ENCODE measurements around the gene KCNG2.
A peak's percentile ranks its signal among the peaks of the same experiment; 100 is the strongest.

Gene KCNG2

GRCh38 chr18:79823120-79823519 is 25.4 kb downstream of the KCNG2 start:
- DNase-seq: peak in 1 of 2 experiments; percentile 5

GRCh38 chr18:79825913-79826312 is 28.2 kb downstream of the KCNG2 start:
- DNase-seq: no peak

DNA sequence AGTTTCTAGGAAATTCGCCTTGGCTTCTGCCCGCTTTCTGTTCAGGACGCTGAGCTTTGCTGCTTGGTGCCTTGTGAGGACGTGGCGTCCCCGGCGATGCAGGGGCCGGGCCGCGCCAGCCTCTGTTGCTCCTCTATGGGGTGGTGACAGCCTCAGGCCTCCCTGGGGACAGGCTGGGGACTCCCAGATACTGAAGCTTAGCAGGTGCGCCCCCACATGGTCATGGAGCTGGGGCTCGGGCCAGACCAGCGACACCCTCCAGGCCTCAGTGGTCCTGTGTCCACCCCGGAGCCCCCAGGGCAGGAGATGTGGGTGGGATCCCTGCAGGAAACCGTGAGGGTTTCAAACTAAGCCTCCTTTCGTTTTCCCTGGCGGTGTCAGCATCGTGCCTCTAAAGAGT is 29.2 kb downstream of the KCNG2 start:
- DNase-seq: peak in 1 of 2 experiments; percentile 15

DNA sequence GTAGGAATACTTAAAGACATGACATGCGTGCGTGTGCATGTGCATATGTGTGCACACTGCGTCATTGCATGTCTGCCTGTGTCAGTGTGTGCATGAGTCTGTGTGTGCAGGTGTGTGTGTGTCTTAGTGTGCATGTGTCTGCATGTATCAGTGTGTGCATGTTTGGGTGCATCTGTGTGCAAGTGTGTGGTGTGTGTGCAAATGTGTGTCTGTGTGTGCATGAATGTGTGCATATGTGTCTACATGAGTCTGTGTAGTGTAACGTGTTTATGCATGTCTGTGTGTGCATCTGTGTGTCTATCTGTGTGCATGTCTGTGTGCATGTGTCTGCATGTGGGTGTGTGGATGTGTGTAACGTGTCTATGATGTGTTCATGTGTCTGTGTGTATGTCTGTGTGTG is 30.5 kb downstream of the KCNG2 start:
- DNase-seq: peak in 1 of 2 experiments; percentile 1

DNA sequence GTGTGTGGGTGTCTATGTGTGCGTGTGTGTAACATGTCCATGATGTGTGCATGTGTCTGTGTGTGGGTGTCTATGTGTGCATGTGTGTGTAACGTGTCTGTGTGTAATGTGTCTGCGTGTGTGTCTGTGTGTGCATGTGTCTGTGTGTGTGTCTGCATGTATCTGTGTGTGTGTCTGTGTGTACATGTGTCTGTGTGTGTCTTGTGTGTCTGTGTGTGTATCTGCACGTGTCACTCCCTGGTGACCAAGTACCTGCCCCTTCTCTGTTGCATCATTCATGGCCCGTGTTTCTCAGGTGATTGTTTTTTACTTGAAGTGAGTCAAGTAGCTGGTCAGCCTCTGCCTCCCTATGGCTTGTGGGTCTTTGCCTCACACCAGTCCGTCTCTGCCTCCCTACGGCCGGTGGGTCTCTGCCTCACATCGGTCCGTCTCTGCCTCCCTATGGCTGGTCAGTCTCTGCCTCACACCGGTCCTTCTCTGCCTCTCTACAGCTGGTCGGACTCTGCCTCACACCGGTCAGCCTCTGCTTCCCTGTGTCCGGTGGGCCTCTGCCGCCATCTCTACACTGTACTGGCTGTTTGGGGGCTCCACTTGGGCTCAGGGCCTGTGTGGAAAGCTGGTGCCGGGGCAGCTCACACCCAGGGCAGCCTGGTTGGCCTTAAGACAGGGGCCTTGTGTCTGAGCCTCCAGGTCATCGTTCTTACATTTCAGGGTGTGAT is 31.6 kb downstream of the KCNG2 start:
- DNase-seq: no peak

GRCh38 chr18:79832169-79832568 is 34.4 kb downstream of the KCNG2 start:
- no peak for DNase-seq

DNA sequence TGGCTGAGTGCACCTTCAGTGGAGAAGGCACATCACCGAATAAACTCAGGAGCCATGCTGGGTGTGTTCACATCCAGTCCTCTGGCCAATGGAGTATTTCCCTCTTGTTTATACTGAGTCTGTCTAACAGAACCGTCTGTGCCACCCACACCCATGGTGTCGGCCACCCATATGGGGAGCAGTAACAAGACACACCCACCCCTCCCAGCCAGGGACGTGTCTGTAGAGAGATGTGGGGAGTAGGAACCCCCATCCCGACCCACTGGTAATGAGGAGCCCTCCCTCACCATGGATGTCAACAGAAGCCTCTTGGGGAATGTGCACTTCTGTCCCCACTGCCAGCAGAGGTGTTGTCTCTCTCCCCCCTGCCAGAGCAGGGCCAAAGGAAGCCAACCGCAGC is 37.1 kb downstream of the KCNG2 start:
- no peak for DNase-seq

GRCh38 chr18:79841936-79842335 is 44.2 kb downstream of the KCNG2 start:
- peak in 1 of 2 experiments; percentile 3 for DNase-seq

DNA sequence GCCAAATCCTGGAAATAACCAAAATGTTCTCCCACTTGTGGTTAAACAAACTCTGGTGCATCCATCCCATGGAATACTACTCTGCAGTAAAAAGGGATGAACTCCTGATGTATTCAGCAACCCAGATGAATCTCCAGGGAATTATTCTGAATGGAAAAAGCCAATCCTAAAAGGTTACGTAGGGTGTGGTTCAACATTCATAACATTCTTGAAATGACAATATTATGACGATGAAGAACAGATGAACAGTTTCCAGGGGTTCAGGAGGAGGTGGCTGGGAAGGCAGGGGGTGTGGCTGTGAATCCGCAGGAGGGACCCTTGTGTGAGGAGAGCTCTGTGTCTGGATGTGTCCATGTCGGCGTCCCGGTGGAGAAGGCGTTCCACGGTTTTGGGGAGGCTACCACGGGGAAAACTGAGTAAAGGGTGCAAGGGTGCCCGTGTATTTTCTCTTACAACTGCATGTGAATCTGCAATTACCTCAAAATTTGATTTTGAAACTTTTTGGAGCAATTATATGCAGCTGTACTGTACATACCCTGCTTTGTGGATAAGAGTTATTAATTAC is 47.3 kb downstream of the KCNG2 start:
- DNase-seq: no peak

DNA sequence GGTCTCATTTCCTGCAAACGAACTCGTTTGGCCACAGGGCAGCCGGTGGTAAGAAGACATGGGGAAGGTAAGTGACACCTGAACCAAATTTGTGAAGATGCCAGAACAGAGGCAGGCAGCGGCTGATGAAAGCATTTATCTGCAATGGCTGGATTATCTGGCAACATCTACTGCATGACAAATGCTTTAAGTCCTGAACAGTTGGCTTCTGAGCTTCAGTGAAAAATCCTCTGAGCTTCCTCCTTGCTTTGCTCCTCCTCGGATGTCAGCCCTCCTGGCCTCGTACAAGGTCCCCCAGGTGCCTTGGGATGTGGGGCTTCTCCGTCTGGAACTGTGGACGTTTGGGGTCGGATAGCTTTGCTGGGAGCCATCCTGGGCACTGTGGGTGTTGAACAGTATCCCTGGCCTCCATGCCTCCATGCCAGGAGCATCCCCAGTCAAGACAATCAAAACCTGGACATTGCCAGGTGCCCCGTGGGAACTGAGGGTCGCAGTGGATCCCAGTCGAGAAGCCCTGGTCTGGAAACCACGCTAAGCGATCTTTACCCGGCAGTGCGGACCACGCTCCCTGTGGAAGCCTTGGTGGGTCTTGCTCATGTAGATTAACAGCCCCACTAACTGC is 49.3 kb downstream of the KCNG2 start:
- DNase-seq: peak in 1 of 2 experiments; percentile 4

DNA sequence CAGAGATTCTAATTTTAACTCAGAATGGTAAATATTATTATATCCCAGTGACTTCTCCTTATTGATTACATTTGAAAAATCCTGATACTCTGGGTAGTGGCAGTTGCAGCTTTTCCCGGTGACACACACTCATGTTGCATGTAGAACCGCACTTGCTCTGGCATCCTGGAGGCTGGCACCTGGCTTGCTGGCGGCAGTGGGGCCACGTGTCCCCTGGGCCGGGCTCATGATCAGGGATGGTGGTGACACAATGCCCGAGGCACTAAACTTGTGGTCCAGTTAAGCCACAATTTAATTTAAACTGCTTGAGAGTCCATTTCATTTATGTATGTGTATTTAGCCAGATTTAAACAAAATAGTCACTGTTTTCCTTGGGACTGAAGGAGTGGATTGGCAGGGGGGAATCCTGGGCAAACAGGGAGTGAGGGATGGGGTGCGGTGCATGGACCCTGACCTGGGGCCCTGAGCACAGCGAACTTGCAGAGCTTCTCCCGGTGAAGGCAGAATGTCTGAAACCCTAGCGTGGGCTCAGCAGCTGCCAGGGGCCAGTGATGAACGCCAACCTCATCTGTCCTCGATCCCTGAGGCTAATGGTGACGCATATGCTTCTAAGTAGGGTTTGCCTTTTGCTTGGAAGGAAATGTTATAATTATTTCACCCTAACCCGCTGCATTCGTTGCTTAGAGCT is 50.0 kb downstream of the KCNG2 start:
- peak in 1 of 2 experiments; percentile 1 for DNase-seq

GRCh38 chr18:79848294-79848578 is 50.5 kb downstream of the KCNG2 start:
- no peak for DNase-seq

DNA sequence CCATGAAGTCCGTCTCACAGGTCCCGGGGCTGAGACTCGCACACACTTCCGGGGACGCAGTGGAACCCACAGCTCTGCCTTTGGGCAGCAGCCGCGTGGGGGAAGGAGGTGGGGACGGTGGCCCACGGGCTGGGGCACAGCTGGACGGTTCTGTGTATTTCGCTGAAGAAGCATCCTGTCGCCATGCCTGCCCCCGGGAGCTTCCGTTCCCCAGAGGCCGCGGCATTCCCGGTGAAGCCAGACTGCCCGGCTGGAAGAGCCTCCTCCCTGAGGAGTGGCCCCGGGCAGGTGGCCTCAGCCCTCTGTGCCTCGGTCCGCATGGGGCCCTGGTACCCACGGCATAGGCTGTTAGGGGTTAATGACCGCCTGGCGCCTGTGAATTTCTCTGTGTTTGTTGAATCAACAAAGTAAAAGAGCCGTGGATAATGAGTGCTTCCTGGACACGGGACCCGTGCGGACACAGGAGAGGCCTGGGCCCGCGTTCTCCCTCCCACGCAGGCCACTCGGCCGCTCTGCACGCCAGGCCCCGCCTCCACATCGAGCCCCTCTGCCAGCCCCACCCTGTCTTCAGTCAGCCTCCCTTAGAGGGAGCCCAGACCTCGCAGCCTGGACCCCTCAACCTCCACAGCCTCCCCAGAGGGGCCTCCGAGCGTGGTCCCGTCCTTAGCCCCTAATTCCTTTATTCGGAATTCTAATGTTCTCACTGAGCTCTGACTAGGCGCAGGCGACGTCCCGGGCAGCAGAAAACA is 51.0 kb downstream of the KCNG2 start:
- peak in 1 of 2 experiments; percentile 6 for DNase-seq

DNA sequence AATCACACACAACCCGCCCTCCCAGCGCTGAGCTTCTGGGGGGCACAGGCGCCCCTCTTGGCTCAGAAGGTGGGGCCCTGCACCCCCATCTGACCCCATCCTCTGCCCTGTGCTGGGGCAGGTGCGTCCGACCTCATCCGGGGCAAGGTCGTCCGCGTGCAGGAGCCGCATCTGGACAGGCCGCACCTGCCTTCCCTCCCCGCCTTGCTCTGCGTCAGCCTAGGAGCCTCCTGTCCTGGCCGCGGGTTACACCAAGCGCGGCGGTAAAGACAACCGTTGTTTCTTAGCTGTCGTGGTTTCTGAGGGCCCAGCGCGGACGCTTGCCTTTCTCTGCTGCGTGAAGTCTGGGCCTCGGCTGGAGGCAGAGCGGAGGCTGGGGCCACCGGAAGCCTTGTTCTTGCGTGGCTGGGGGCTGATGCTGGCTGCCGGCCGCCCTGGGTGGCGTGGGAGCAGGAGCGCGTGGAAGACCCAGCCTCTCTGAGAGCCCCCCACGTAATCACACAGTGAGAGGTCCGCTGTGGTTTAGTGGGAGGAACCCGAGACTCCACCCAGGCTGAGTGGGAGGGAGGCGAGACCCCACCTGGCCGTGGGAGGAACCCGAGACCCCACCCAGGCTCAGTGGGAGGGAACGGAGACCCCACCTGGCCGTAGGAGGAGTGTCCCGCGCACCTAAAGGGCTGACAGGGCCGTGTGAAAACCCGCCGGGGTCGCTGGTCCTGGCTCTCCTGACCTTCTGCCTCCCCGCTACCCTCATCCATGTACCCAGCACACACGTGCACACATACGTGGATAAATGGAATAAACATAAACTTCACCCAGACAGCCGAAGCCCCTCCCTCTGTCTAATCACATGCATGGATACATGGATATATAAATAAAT is 51.8 kb downstream of the KCNG2 start:
- peak in 1 of 2 experiments; percentile 7 for DNase-seq

- peak; percentile 1 to 4 for DNase-seq
These were observed 53.0 kb downstream of the KCNG2 start for GRCh38 chr18:79850731-79851130.

DNA sequence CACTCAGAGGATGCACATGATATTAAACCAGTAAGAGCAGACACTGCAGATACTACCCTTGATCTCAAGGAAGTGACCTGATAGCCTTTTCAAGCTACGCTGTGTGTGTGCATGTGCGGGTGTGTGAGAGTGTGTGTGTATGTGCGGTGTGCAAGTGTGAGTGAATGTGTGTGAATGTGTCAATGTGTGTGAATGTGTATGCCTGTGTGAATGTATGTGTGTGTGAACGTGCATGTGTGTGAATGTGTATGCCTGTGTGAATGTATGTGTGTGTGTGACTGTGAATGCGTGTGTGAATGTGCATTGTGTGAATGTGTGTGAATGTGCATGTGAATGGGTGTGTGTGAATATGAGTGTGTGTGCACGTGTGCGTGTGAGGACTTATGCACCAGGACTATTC is 53.8 kb downstream of the KCNG2 start:
- DNase-seq: no peak

DNA sequence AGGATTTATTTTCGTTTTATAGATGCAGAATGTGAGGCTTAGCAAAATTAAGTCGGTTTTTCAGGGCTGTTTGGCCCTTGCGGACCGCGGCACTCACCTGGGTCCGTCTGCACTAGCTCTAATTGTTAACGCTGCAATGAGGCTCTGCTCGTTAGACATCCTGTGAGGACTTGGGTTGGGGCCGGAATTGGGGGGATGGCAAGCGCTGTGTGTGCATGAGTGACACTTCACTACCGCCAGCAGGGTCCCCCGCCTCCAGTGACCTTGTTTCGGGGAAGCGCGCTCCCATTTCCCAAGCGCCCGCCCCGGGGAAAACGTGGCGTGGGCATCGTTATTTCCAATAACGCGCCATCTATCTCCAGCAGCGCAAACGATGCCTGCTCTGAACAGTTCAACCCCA is 54.2 kb downstream of the KCNG2 start:
- DNase-seq: peak in 1 of 2 experiments; percentile 7

DNA sequence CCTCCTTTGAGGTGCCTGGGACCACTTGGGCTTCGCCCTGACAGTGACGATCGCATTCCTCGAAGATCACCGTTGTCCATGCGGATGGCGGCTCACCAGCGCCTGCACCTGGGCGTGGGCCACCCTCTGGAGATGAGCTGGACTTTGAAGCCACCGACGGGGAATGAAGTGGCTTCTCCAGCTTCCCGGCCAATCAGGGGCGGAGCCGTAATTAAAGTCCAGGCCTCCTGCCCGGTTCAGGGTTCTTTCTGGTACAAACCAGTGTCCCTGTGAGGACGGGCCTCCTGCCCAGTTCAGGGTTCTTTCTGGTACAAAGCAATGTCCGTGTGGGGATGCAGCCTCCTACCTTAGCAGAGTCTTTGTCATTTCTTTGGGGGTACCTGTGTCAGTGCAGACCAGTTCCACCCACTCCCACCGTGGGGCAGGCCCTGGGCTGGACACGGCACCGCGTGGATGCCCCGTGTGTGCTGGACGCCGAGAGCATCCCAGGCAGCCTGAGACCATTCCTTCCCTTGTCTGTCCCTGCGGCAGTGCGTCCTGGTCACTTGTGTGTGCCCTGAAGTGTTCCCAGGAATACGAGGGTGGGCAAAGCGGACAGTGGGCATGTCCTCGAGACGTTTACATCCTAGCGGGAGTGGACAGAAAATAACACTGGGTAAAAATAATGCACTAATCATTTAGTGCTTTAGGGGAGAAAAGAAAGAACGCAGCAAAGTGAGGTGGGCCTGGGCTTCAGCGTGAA is 55.0 kb downstream of the KCNG2 start:
- peak in 1 of 2 experiments; percentile 1 for DNase-seq

- DNase-seq: peak in 1 of 2 experiments; percentile 8
These were observed 55.7 kb downstream of the KCNG2 start for GRCh38 chr18:79853303-79853992.

- DNase-seq: no peak
These were observed 56.2 kb downstream of the KCNG2 start for GRCh38 chr18:79853993-79854364.
